ENCODE data around the gene KIZ.

Gene KIZ

GRCh38 chr20:21105429-21106170 is 20.3 kb upstream of the KIZ start:
- no peak for DNase-seq

GRCh38 chr20:21106171-21107017 is 19.5 kb upstream of the KIZ start, which contains the start of gene LINC00237:
LINC00237 (minus strand) TSS chr20:21106358.
- no peak for DNase-seq

- DNase-seq: no peak
Observed at GRCh38 chr20:21109144-21109543, 16.7 kb upstream of the KIZ start.

GRCh38 chr20:21110811-21111210 is 15.1 kb upstream of the KIZ start:
- no peak for DNase-seq

GRCh38 chr20:21111416-21111815 is 14.5 kb upstream of the KIZ start:
- DNase-seq: no peak

GRCh38 chr20:21113697-21114096 is 12.2 kb upstream of the KIZ start:
- no peak for DNase-seq

GRCh38 chr20:21114584-21114983 is 11.3 kb upstream of the KIZ start:
- no peak for DNase-seq

GRCh38 chr20:21117521-21117920 is 8.4 kb upstream of the KIZ start:
- no peak for DNase-seq

- DNase-seq: no peak
Observed at GRCh38 chr20:21118138-21118537, 7.7 kb upstream of the KIZ start.

- DNase-seq: no peak
Observed at GRCh38 chr20:21118782-21119181, 7.1 kb upstream of the KIZ start.

GRCh38 chr20:21124190-21124589 is 1.7 kb upstream of the KIZ start:
- DNase-seq: no peak

GRCh38 chr20:21125072-21125848 is 622 bp upstream of the KIZ start:
- no peak for DNase-seq

GRCh38 chr20:21126581-21126870 is 644 bp downstream of the KIZ start:
- no peak for DNase-seq

- no peak for DNase-seq
Observed at GRCh38 chr20:21127201-21127981, 1.5 kb downstream of the KIZ start.

- no peak for DNase-seq
Observed at GRCh38 chr20:21129861-21130260, 4.0 kb downstream of the KIZ start.

- DNase-seq: no peak
Observed at GRCh38 chr20:21133404-21133803, 7.5 kb downstream of the KIZ start.

GRCh38 chr20:21133917-21134622 is 8.2 kb downstream of the KIZ start:
- DNase-seq: no peak

GRCh38 chr20:21134883-21135493 is 9.1 kb downstream of the KIZ start:
- DNase-seq: no peak

- DNase-seq: no peak
Observed at GRCh38 chr20:21136015-21136732, 10.3 kb downstream of the KIZ start.

- DNase-seq: no peak
Observed at GRCh38 chr20:21137078-21137477, 11.2 kb downstream of the KIZ start.

Measured in GF-D8 (cell line).